GM19463 (cell line): ENCODE results near the gene TRMT44.
"Not testable (repeated sequence)": the region's sequence is repeated elsewhere in the genome, so short reads cannot be mapped to it uniquely, and the experiment has no call there.

Experiments
- ATAC-seq: cut with Tn5 transposase; IDR thresholded peaks from one replicate; pipeline ENCODE4 v1.9.1; 2021; ENCODE audit warnings: mild to moderate bottlenecking, moderate library complexity; ENCODE audit not compliant: unreplicated experiment

Gene TRMT44

DNA sequence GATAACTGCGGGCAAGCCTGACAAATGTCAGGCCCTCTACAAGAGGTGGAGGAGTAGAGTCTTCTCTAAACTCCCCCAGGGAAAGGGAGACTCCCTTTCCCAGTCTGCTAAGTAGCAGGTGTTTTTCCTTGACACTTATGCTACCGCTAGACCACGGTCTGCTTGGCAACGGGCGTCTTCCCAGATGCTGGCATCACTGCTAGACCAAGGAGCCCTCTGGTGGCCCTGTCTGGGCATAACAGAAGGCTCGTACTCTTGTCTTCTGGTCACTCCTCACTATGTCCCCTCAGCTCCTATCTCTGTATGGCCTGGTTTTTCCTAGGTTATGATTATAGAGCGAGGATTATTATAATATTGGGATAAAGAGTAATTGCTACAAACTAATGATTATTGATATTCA lies 33.7 kb upstream of the TRMT44 start:
- not testable (repeated sequence) for ATAC-seq

DNA sequence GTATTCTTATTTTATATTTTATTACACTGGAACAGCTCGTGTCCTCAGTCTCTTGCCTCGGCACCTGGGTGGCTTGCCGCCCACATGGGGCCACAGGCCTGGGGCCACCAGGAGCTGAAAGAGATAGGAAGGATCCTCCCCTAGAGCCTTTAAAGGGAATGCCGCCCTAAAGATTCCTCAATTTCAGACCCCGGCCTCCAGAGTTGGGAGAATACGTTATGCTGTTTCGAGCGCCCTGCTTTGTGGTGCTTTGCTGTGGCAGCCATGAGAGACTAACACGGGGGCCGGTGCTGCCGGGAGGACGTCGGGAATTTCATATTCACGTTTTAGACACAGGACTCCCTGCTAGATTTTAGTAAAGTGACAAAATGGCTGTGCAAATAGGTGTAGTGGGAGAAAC lies 33.3 kb upstream of the TRMT44 start:
- no peak for ATAC-seq

DNA sequence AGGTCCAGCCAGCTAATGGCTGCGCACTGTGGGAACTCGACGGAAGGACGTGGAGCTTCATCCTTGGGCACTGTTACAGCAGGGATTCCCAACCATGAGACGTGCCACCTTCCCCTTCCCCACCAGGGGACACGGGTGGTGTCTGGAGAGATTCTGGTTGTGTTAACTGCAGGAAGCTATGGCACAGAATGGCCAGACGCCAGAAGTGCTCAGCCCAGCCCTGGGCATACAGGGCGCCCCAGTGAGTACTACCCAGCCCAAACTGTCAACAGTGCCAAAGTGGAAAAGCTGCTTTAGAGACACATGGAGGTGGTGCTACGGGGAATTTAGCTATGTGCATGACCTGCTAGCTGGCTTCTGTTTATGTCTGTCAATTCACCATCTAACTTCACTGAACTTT lies 32.8 kb upstream of the TRMT44 start:
- ATAC-seq: no peak

DNA sequence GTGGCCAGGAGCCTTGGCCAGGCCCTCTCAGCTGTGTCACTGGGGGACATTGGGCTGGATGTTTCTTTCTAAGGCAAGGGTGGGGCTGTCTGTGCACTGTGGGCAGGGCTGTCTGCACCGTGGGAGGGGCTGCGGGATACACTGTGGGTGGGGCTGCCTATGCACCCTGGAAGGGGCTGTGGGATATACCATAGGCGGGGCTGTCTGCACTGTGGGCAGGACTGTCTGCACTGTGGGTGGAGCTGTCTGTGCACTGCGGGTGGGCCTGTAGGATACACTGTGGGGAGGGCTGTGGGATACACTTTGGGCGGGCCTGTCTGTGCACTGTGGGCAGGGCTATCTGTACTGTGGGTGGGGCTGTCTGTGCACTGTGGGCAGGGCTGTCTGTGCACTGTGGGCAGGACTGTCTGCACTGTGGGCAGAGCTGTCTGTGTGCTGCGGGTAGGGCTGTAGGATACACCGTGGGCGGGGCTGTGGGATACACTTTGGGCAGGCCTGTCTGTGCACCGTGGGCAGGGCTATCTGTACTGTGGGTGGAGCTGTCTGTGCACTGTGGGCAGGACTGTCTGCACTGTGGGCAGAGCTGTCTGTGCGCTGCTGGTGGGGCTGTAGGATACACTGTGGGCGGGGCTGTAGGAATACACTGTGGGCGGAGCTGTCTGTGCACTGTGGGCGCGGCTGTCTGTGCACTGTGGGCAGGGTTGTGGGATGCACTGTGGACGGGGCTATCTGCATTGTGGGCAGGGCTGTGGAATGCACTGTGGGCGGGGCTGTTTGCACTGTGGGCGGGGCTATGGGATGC lies 31.1 kb upstream of the TRMT44 start:
- ATAC-seq: no peak

GRCh38 chr4:8410066-8410625 lies 30.4 kb upstream of the TRMT44 start:
- ATAC-seq: no peak

DNA sequence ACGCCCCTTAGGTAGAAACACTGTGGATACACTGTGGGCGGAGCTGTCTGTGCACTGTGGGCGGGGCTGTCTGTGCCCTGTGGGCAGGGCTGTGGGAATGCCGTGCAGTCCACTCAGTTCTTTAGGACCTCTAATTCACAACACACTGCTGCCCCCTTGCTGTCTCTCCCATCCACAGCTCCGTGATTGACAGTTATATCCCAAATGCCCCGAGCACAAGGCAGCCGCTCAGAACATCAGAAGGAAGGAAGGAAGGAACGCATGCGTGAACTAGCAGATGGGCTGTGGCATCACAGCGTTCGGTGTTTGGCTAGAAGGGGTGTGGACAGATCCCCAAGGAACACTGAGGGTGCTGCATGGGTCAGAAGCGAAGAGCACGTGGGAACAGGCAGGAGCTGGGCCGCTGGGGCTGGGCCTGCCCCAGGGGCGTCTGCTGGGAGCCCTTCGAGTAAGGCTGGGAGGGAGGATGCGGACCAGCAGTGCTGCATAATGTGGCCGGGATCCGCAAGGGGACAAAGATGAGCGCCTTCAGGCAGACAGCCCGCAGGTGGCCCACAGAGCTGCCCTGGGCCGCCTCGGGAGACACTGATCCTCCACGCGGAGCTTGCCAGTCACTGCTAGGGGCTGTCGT lies 29.8 kb upstream of the TRMT44 start:
- no peak for ATAC-seq

DNA sequence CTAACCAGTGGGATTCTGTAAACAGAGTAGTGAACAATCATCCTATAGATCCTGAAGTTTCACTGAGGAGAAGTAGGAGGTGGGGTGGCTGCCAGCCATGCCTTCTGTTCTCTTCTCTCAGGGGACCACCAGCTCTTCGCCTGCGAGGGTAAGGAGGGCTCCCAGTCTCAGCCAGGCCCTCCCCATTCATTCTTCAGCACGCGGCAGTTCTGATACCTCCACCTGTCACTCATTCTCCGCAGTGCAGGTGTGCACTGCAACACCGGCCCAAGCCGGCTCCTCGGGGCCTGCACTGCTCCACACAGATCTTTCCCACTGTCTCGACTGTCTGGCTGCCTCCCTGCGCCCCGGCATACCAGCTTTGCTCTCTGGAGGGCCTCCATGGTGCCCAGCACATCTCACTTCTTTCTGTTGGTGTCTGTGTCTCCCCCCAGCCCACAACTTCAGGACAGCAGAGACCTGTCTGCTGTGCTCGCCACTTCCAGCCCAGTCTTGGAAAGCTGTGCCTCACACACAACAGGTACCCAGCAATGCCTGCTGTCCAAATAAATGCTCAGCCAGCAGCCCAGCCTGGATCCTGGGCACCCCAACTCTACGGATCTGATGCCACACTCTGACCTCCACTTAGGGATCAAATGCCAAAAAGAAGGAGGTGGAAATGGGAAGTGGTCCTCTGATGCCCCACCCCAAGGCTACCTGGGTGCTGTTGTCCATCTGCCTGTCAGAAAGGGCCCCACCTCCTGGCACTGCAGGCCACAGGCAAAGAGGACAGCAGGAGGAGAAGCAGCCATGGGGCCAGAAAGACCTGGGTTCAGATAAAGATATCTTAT lies 29.0 kb upstream of the TRMT44 start:
- no peak for ATAC-seq

DNA sequence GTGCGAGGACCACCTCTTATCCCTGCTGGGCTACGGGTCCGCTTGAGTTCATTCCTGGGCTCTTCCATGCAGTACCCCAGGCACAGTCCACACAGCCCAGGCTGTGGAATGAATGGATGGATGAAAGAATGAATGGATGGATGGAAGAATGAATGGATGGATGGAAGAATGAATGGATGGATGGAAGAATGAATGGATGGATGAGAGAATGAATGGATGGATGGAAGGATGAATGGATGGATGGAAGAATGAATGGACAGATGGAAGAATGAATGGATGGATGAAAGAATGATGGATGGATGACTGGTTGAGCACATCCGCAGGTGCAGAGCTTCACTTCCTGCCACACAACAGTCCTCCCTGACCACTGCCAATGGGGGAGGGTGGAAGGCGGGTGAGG lies 28.3 kb upstream of the TRMT44 start:
- ATAC-seq: no peak

GRCh38 chr4:8414377-8414776 lies 26.2 kb upstream of the TRMT44 start:
- ATAC-seq: no peak

DNA sequence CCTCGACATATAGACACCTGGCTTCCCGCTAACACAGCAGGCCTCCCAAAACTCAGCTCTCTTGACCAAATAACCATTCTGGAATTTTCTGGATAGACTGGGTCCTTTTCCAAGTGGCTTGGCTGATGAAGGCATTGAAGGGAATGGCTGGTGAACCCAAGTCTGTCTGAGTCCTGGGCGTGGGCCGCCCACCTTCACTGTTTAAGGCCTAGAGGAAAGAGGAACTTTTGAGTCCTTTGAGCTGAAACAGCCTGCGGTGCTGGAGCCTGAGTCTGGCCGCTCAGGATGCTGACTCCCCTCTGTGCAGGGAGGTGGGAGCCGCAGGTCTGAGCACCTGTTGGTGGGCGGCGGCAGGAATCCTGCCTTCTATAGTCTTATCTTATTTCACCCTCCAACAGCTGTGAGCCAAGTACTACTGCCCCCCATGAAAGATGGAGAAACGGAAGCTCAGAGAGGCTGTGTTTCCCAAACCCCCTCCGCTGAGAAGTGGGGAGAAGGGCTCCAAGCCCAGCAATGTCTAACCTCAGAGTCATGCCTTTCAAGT lies 23.4 kb upstream of the TRMT44 start:
- ATAC-seq: no peak

DNA sequence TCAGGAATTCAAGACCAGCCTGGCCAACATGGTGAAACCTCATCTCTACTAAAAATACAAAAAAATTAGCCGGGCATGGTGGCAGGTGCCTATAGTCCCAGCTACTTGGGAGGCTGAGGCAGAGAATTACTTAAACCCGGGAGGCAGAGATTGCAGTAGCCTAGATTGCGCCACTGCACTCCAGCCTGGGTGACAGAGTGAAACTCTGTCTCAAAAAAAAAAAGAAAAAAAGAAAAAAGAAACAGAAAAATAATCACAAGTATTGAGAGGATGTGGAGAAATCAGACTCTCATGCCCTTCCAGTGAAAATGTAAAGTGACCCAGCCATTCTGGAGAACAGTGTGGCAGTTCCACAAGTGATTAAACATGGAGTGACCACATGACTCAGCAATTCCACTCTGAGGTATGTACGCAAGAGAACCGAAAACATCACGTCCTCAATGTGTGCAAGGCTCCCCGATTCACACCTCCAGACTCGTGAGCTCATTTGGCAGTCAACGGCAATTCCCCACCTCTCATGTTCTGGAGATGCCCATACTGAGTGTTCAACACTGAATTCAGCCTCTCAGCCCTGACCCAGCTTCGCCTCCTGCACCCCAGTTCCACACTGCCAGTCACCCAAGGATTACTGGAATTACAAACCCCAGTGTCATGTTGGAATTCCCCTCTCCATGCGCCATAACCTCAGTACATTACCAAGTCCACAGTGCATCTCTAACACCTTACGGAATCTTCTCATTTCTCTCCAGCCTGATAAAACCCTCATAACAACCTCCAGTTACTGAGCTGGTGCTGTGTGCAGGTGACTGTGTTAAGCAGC lies 21.1 kb upstream of the TRMT44 start:
- ATAC-seq: peak; percentile 91

DNA sequence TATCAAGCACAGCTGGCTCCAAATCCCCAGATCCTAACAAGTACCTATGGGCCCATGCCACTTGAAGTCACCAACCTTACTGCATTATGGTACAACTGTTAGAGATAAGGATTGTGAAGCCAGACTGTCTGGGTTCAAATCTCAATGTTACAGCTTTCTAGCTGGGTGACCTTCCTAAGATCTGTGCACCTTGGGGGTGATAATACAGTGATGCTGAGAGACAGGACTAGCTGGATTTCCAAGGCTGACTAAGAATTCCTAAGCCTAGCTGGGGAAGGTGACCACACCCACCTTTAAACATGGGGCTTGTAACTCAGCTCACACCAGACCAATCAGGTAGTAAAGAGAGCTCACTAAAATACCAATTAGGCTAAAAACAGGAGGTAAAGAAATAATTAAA lies 20.4 kb upstream of the TRMT44 start:
- ATAC-seq: not testable (repeated sequence)

GRCh38 chr4:8422327-8422726 lies 18.2 kb upstream of the TRMT44 start:
- ATAC-seq: no peak

DNA sequence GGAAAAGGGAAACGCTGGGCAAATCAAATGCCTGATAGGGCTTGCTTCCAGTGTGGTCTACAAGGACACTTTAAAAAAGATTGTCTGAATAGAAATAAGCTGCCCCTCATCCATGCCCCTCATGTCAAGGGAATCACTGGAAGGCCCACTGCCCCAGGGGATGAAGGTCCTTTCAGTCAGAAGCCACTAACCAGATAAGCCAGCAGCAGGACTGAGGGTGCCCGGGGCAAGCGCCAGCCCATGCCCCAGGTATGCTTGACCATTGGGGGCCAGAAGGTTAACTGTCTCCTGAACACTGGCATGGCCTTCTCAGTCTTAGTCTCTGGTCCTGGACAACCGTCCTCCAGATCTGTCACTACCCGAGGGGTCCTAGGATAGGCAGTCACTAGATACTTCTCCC lies 17.8 kb upstream of the TRMT44 start:
- ATAC-seq: no peak

DNA sequence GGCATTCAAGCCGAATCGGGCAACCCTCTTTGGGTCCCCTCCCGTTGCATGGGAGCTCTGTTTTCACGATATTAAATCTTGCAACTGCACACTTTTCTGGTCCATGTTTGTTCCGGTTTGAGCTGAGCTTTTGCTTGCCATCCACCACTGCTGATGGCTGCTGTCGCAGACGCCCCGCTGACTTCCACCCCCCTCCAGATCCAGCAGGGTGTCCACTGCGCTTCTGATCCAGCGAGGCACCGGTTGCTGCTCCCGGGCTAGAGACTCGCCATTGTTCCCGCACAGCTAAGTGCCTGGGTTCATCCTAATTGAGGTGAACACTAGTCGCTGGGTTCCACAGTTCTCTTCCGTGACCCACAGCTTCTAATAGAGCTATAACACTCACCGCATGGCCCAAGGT lies 13.3 kb upstream of the TRMT44 start:
- no peak for ATAC-seq

- peak; percentile 50 for ATAC-seq
These were observed 12.8 kb upstream of the TRMT44 start for GRCh38 chr4:8427761-8428287.

- ATAC-seq: peak; percentile 91
These were observed 12.1 kb upstream of the TRMT44 start for GRCh38 chr4:8428288-8429097.

DNA sequence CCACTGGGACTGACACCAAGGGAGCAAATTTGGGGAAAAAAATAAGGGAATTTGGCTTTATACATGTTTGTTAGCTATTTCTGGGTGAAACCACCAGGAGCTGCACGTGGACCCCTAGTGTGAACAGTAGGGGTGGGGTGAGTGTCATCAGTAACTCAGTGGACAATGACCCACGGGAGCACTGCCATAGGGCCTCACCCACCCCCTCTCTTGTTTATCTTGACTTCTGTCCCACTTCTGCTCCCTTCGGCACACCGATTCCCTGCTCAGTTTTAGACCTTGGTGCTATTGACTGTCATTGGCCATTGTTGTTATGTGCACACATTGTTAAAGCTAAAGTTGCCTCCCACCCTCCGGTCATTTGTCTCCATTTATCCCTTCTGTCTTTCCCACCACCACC lies 9.0 kb upstream of the TRMT44 start:
- no peak for ATAC-seq

GRCh38 chr4:8433136-8433535 lies 7.4 kb upstream of the TRMT44 start:
- no peak for ATAC-seq
